Smooth muscle cell (in vitro differentiated cells): ENCODE results near the gene ZNF496. TPM values are rescaled to one million over a fixed set of nuclear protein-coding genes. Genes with fewer than 3 reads are reported as not detected.

Source experiments
- DNase-seq: peaks from one replicate; lab custom pipeline; 2025; ENCODE audit not compliant: unreplicated experiment; lab: John Stamatoyannopoulos, UW
- H2AFZ ChIP-seq: fragments of 200-600 bp; sonication (generic); 2 replicates; pipeline ENCODE4 v1.6.0; 2016; ENCODE audit warnings: antibody characterized with exemption, low read depth, mild to moderate bottlenecking
- H3F3A ChIP-seq: fragments of 200-600 bp; sonication (generic); 2 replicates; pipeline ENCODE4 v1.6.0; 2017; ENCODE audit warnings: antibody characterized with exemption, low read depth
- H3K27ac ChIP-seq: fragments of 200-600 bp; sonication (generic); 2 replicates; pipeline ENCODE4 v1.5.1; 2016; ENCODE audit warnings: low read depth, mild to moderate bottlenecking
- H3K27me3 ChIP-seq: fragments of 200-600 bp; sonication (generic); 2 replicates; pipeline ENCODE4 v1.6.1; 2016; ENCODE audit warnings: low read depth, mild to moderate bottlenecking
- H3K36me3 ChIP-seq: fragments of 200-600 bp; sonication (generic); 2 replicates; pipeline ENCODE4 v1.5.1; 2016; ENCODE audit warnings: low read depth
- H3K4me1 ChIP-seq: fragments of 200-600 bp; sonication (generic); 2 replicates; pipeline ENCODE4 v1.5.1; 2016; ENCODE audit warnings: low read depth
- H3K4me2 ChIP-seq: fragments of 200-600 bp; sonication (generic); 2 replicates; pipeline ENCODE4 v1.6.0; 2016; ENCODE audit warnings: mild to moderate bottlenecking
- H3K4me3 ChIP-seq: fragments of 200-600 bp; sonication (generic); 2 replicates; pipeline ENCODE4 v1.5.1; 2016; ENCODE audit warnings: mild to moderate bottlenecking
- H3K79me2 ChIP-seq: fragments of 200-600 bp; sonication (generic); 2 replicates; pipeline ENCODE4 v1.6.0; 2016; ENCODE audit warnings: low read depth, mild to moderate bottlenecking
- H3K9ac ChIP-seq: fragments of 200-600 bp; sonication (generic); 2 replicates; pipeline ENCODE4 v1.6.0; 2016; ENCODE audit warnings: low read depth
- H3K9me3 ChIP-seq: fragments of 200-600 bp; sonication (generic); replicated peaks from 2 replicates; pipeline ENCODE4 v1.5.1; 2016; ENCODE audit warnings: low read depth
- H4K20me1 ChIP-seq: fragments of 200-600 bp; sonication (generic); 2 replicates; pipeline ENCODE4 v1.6.0; 2016; ENCODE audit warnings: low read depth
- CTCF ChIP-seq: fragments of 200-600 bp; sonication (generic); IDR thresholded peaks from 2 replicates; pipeline ENCODE4 v1.5.1; 2017; ENCODE audit warnings: borderline replicate concordance, mild to moderate bottlenecking, antibody characterized with exemption; ENCODE audit not compliant: insufficient read depth, poor library complexity, severe bottlenecking
- WGBS: methylation state at CpG from one replicate; pipeline ENCODE4 v1.1.7; 2016; ENCODE audit warnings: low lambda C conversion rate; 5-methylcytosine and 5-hydroxymethylcytosine counted together
- polyA plus RNA-seq: library from polyadenylated mRNA; unstranded; fragments of >200 nt; fragmentation: Nextera tagmentation; extraction: Ambion mirVana; gene quantifications from 2 replicates; pipeline ENCODE4 v1.2.1, GENCODE V29; 2016
- total RNA-seq: library from RNA; depleted of rRNA; stranded (reverse); fragments of >200 nt; gene quantifications from 2 replicates; pipeline ENCODE4 v1.2.3, GENCODE V29; 2014

The ZNF496 gene
- total and polyA plus RNA-seq, 2 experiments from 2014 or later = 14.8 to 37.0 TPM

- Histone ChIP-seq H3K79me2 (no peaks in the 10 kb centered on the region), H3K9ac (no peak overlapping the region), H4K20me1 (no peaks in the 10 kb centered on the region), H3K4me1 (peaks cover 7% of the 10 kb centered on the region), H3K4me2 (no peak overlapping the region), H2AFZ (no peak overlapping the region), H3K36me3 (no peaks in the 10 kb centered on the region), H3K27ac (peak overlapping the region; percentile 31), H3K9me3 (no peaks in the 10 kb centered on the region), H3F3A (peaks cover 10% of the 10 kb centered on the region), H3K4me3 (no peak overlapping the region), H3K27me3 (no peaks in the 10 kb centered on the region)
- WGBS = 43% methylated on average over 5 of the region's 5 CpGs
- no peak for DNase-seq
- no peak for TF ChIP-seq CTCF
Measured at GRCh38 chr1:247362153-247362552, 30.5 kb upstream of the ZNF496 start.

- peak overlapping the region; percentile 76 for H3K4me2 ChIP-seq
- H3K36me3 ChIP-seq = no peaks in the 10 kb centered on the region
- no peak for TF ChIP-seq CTCF
- H4K20me1 ChIP-seq = no peaks in the 10 kb centered on the region
- H3K9ac ChIP-seq = peak overlapping the region; percentile 62
- H2AFZ ChIP-seq = peak overlapping the region; percentile 38
- no peaks in the 10 kb centered on the region for H3K9me3 ChIP-seq
- no peaks in the 10 kb centered on the region for H3K79me2 ChIP-seq
- no peaks in the 10 kb centered on the region for H3K27me3 ChIP-seq
- H3K27ac ChIP-seq = peak overlapping the region; percentile 90
- H3K4me1 ChIP-seq = peaks cover 11% of the 10 kb centered on the region
- 31% methylated on average over 11 of the region's 11 CpGs for WGBS
- H3F3A ChIP-seq = peaks cover 15% of the 10 kb centered on the region
- no peak for DNase-seq
- H3K4me3 ChIP-seq = no peak overlapping the region
Measured at GRCh38 chr1:247360991-247361731, 29.5 kb upstream of the ZNF496 start.

GRCh38 chr1:247360116-247360898 lies 28.6 kb upstream of the ZNF496 start:
- H3K9ac ChIP-seq = peak overlapping the region; percentile 62
- peak overlapping the region; percentile 76 for H3K4me2 ChIP-seq
- H3K27ac ChIP-seq = peak overlapping the region; percentile 90
- peaks cover 15% of the 10 kb centered on the region for H3K4me1 ChIP-seq
- no peak for DNase-seq
- peaks cover 16% of the 10 kb centered on the region for H3F3A ChIP-seq
- no peak overlapping the region for H2AFZ ChIP-seq
- H3K27me3 ChIP-seq = no peaks in the 10 kb centered on the region
- H3K4me3 ChIP-seq = no peak overlapping the region
- no peak for TF ChIP-seq CTCF
- no peaks in the 10 kb centered on the region for H4K20me1 ChIP-seq
- H3K79me2 ChIP-seq = no peaks in the 10 kb centered on the region
- H3K36me3 ChIP-seq = no peaks in the 10 kb centered on the region
- 80% methylated on average over 13 of the region's 13 CpGs for WGBS
- no peaks in the 10 kb centered on the region for H3K9me3 ChIP-seq
